ENCODE results near the gene FGD6.
"Not testable (repeated sequence)": the region's sequence is repeated elsewhere in the genome, so short reads cannot be mapped to it uniquely, and the experiment has no call there.

Gene FGD6

DNA sequence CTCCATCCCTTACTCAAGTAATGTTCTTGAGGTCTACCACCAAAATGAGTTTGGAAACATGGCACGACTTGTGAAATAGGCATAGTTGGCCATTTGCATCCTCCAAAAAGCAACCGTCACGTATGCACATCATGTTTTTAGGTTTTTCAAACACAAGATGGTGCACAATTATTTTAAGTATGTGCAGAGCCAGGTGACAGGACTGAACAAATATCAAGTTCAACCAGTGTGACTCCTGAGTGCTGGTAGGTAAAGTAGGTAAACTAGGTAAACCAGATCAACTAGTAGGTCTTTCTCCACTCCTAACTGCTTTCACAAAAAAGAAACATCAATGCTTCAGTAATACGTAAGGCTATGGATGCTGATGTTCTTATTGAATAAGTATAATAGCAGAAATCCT lies 39.1 kb downstream of the FGD6 start:
- no peak for DNase-seq (ENCODE audit: low spot score)

DNA sequence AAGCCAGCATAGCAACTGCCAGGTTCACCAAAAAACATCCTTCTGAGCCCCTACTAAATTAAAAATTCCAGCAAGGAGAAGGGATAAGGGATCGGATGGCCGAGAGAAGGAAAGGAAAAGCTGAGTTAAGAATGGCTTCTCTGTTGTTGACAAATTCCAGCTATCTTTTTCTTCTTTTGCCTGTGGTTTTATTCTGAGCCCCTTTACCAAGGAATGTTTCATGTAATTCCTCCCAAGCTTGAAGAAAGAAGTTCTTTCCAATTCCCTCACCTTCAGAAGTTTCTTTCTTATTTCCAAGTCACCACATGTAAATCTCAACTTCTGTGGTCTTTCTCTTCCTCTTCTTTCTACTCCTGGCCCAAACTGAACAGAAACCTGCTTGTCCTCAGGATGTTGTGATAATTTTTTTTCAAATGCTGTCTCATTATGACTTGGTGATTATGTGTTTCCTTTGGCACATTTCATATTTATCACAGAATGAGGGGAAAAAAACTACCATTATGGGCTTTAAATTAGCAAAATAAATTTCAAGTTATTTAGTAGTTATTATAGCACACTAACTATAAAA lies 40.0 kb downstream of the FGD6 start:
- no peak for DNase-seq (ENCODE audit: low spot score)

DNA sequence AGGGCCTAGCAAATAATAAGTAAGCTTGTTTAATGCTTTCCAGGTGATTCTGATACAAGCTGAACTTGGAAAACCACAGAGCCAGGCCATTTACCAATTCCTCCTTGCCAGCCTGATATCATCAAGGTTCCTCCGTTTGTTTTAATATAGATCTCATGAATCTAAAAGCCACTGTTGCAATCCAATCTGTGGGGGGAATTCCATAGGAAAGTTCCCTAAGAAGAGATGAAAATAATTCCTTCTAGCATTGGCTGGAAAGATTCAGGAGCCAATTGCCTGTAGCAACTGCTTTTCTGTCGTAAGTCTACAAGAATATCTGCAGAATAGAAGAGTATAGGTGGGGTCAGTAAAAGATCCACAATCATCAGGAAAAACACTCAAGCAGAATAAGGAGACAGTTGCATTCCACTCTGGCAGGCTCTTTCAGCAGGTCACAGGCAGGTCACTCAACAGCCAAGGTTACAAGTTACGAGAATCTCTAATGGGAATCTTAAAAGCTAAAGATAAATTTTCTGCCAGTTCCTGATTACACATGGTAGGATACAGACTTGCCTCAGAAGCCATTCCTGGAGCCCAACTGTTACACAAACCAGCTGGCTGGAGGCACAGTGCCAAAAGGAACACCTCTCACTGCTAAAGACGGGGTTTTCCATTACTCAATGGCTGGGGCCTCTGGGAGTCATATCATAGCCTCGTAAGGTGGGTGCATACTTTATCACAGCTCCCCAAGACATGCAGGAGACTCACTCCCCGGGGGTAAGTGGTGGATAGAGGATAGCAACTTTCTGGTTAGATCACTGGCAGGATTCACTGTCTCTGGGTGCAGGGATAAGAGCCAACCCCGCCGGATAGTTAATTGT lies 43.6 kb downstream of the FGD6 start:
- no peak for DNase-seq (ENCODE audit: low spot score)

DNA sequence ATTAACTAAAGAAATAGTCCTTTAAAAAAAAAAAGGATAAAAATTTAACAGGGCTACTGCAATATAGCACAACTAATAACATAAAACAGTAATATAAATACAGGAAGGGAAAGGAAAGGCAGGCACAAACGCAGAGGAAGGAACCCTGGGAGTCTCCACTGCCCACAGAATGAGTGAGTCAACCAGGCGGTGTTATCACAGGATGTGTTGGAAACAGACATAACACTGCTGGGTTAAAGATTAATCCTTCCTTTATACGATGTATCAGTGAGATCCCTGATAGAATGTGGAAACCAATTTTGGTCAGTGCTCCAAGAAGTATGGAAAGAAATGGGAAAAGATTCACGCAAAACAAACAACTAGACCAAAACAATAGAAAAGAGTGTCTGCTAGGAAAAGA lies 47.9 kb downstream of the FGD6 start:
- DNase-seq (ENCODE audit: low spot score), result no peak

DNA sequence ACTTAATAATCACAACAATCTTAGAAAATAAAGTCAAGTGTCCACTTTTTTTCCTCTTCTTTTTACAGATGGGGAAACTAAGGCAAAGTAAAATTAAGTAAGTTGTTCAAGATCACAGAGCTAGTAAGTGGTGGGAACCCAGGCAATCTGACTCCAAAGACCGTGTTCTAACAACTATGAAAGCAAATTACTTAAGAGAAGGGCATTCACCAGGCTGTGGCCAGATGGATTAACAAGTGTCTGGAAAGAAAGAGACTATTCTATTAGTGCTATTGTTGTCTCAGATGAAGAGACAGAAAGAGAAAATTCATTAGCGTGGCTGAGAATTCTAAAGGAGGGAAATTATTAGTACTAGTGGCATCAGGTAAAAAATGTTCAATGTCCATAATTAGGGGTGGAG lies 48.5 kb downstream of the FGD6 start:
- no peak for DNase-seq (ENCODE audit: low spot score)

DNA sequence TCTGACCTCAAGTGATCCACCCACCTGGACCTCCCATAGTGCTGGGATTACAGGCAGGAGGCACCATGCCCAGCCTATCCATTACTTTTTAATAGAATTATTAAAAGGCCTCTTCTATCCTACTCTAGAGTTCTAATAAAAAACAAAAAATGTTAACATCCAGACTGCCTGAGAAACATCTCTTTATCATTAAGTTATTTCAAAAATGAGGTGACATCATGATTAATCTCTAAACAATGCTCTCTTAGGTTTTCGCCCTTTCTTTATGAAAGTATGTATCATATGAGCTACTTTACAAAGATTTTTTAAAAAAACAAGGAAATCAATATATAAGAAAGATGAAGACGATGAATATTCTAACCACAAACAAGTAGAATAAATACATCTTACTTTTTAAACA lies 52.6 kb downstream of the FGD6 start:
- no peak for DNase-seq (ENCODE audit: low spot score)

DNA sequence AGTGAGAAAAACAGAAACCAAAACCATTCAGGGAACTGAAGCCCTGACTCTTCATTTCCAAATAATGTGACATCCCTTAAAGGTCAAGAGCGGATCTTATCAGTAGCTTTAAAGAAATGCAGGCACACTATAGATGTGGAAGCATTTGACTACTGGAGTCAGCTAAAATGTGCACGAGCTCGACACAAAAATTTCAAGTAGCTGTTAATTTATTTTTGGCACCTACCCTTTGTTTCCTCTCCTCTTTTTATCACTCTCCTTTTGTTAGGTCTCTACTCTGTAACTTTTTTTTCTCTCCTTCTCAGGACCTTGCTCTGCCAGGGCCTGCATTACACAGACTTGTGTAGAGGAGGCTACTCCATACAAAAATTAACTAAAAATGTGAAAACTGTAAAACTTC lies 58.3 kb downstream of the FGD6 start:
- DNase-seq (ENCODE audit: low spot score), result no peak

DNA sequence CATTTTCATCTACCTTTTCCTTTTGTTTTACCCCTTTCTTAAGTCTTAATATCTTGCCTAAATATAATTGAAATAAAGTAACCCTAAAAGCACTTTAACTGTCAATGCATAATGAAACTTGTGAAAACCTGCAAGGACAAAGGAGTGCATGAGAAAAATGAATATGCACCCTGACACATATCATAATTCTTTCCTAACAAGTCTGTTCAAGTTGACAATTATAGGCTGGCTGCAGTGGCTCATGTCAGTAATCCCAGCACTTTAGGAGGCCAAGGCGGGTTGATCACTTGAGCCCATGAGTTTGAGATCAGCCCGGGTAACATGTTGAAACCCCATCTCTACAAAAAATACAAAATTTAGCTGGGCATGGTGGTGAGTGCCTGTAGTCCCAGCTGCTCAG lies 65.4 kb downstream of the FGD6 start:
- DNase-seq (ENCODE audit: low spot score), result no peak

DNA sequence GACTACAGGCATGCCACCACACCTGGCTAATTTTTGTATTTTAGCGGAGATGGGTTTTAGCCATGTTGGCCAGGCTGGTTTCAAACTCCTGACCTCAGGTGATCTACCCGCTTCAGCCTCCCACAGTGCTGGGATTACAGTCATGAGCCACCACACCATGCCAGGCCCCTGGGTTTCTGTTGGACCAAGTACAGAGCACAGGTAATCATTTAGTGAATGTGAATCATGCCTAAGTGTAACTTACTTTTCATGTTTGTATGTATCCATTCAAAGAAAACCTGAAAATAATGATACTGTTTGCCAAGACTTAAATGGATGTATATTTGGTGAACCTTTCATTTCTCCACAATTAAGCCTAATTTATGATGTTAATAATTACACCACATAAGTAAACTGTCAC lies 65.9 kb downstream of the FGD6 start:
- DNase-seq (ENCODE audit: low spot score), result no peak

DNA sequence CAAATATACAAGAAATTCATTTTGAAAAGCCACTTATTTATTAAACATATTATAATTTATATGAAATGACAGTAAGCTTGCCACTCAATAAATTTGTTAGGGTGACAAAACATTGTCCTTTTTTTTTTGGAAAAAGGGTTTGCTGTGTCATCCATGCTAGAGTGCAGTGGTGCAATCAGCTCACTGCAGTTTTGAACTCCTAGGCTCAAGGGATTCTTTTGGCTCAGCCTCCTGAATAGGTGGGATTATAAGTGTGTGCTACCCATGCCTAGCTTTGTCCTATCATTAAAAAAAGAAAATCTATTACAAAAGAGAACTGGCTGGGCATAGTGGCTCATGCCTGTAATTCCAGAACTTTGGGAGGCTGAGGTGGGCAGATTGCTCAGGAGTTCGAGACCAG lies 66.8 kb downstream of the FGD6 start:
- no peak for DNase-seq (ENCODE audit: low spot score)

DNA sequence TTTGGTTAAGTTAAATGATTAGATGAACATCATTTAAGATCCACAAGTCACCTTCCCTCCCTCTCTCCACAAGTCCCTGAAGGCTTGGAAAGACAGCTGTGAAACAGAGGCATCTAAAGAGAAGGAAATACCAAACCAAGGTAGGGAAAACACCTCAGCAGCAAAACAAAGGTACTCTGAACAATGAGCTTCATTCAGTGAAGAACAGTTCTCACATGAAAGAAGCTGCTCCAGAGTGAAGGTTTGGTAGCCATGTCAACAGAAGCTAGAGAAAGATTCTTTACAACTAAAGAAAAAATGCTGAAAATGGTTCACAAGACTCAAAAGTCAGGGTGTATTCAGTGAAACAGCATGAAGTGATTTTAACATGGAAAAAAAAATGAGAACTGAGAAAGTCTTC lies 69.4 kb downstream of the FGD6 start:
- no peak for DNase-seq (ENCODE audit: low spot score)

DNA sequence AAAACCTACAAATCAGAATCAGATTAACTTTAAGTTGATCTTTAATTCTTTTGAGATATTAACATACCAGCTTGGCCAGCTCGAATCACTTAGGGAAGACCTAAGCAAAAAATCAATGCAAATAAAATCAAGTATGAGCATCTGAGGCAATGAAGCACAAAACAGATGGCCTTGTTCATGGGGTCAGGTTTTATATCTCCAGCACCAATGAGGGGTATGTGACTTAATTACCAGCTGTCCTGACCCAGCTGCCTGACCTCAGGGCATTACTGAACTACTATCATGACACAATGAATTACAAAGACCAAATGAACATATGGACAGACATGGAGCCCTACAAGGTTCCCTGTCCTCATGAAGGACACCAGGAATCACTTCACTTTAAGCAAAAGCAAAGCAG lies 70.5 kb downstream of the FGD6 start:
- DNase-seq (ENCODE audit: low spot score), result no peak

DNA sequence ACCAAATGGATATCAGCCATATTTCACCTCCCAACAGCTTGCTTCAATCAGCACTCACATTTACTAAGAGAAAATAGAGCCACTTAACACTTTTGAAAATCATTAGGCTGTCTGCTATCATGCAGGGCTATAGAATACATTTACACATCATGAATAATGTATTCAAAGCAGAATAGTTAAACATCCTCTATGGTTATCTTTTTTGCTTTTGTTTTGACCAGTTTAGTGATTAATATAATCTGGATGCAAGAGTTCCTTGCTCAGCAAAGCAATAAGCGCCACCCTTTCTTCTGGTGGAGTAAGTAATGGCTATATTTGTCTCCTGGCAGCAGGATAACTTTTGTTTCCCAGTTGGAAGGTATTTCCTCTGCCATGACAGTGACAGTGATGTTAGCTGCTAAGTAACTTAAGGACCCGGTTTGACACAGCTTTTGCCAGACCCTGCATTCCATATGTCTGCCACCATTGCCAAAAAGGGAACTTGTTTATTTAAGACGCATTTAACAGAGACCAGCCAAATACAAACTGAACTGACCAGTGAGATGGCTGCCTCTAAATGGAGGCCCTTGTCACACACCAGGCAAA lies 73.6 kb downstream of the FGD6 start:
- no peak for DNase-seq (ENCODE audit: low spot score)

DNA sequence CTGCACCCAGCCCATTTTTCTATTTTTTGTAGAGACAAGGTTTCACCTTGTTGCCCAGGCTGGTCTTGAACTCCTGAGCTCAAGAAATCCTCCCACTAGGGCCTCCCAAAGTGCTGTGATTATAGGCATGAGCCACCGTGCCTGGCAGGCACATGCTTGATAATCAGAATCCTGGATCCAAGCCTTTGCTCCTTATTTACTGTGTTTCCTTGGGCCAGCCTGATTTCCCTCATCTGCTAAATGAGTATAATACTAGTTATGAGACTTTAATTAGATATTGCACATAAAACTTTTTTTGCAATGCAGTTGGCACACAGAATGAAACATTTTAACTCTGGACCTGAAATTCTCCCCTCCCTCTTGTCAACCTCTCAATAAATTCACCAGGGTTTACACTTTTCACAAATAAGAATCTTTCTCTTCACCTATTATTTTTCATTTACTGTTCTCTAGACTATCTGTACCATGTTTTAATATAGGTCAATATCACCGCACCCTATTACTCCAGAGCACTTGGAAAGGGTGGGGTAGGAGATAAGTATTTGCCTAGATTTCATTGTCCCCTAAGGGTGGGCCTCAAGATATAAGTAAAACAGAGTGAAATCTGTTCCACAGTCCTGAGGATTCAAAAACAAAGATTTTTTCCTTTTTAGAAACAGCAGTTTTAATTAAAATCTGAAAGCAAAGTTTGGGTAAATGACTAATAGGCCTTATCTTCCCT lies 74.7 kb downstream of the FGD6 start:
- DNase-seq (ENCODE audit: low spot score), result no peak

DNA sequence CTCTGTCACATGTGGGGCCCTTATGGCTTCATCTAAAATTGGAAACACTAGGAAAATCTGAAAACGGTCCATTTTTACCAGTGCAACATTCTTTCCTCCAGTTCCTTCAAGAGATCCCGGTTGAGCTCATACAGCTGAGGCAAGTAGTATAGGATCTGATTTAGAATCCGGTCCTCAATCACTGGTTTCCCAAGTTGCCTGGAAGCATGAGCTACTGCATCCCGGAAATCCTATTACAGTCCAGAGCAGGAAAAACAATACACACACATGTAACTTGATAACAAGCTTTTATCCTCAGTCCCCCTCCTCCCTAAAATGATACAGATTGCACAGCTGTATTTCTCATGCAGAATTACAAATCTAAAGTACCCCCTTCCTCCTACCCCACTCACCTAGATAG lies 76.0 kb downstream of the FGD6 start:
- no peak for DNase-seq (ENCODE audit: low spot score)

DNA sequence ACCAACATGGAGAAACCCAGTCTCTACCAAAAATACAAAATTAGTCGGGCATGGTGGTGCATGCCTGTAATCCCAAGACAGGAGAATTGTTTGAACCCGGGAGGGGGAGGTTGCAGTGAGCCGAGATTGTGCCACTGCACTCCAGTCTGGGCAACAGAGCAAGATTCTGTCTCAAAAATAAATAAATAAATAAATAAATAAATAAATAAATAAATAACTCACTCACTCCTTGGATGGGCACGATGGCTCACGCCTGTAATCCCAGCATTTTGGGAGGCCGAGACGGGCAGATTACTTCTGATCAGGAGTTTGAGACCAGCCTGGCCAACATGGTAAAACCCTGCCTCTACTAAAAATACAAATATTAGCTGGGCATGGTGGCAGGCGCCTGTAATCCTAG lies 79.2 kb downstream of the FGD6 start:
- DNase-seq (ENCODE audit: low spot score), result not testable (repeated sequence)

DNA sequence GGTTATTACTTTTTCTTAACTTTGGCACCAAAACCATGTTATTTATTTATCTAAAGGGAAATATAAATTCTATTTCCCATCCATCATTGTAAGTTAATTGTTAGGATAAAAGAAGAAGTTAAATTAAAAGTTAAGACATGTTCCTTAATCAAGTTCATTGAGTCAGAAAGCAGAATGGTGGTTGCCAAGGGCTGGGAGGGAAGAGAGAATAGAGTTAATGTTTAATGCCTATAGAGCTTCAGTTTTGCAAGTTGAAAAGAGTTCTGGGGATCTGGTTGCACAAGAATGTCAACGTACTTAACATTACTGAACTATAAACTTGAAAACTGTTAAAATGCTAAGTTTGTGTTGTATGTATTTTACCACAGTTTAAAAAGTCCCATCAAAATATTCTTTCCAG lies 80.7 kb downstream of the FGD6 start:
- DNase-seq (ENCODE audit: low spot score), result no peak

DNA sequence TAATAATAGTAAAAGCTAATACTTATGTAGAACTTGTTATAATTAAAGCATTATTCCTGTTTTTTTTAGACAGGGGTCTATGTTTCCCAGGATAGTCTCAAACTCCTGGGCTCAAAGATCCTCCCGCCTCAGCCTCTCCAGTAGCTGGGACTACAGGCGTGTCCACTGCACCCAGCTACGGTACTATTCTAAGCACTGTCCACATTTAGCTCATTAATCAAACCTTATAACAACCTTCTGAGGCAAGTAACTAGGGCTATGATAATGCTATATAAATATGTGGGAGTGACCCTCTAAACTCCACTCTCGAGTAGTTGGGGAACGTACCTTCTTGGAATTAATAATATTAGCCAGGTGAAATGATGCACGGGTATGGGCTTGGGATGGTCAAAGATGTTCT lies 83.2 kb downstream of the FGD6 start:
- no peak for DNase-seq (ENCODE audit: low spot score)

DNA sequence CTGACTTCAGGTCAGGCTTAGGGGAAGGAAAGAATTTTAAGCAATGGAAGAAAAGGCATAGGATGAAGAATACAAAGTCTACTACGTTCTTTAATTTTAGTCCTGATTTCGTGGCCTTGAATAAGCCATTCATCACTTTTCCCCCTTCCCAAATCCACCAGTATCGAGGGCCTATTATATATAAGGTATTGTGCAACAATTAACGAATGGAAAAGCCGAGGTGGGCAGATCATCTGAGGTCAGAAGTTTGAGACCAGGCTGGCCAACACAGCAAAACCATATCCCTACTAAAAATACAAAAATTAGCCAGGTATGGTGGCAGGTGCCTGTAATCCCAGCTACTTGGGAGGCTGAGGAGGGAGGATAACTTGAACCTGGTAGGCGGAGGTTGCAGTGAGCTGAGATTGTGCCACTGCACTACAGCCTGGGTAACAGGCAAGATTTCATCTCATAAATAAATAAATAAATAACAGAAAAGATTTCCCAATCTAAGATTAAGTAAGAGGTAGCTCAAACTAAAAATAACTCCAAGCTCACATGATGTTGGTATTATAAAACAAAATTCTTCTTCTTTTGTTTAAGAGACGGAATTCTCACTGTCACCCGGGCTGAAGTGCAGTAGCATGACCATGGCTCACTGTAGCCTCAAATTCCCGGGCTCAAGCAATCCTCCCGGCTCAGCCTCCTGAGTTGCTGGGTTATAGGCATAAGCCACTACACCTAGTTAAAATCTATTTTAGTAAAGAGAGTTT lies 85.5 kb downstream of the FGD6 start:
- DNase-seq (ENCODE audit: low spot score), result no peak

DNA sequence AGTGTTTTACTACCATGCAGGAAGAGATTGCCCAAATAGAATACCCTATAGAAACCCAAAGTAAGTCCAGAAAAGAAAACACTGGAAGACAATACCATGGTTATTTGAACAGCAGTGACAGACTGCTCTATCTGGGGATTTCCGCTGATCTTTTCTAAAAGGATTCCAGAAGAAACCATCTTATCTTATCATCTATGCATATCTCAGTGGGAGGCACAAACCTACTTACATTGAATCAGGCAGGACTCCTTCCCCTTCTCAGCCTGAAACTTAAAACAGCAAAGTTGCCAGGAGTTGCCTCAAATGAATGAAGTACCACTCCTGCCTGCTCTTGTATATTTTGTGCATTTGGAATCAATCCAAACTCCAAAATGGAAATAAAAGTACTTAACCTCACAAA lies 87.2 kb downstream of the FGD6 start:
- DNase-seq (ENCODE audit: low spot score), result no peak

DNA sequence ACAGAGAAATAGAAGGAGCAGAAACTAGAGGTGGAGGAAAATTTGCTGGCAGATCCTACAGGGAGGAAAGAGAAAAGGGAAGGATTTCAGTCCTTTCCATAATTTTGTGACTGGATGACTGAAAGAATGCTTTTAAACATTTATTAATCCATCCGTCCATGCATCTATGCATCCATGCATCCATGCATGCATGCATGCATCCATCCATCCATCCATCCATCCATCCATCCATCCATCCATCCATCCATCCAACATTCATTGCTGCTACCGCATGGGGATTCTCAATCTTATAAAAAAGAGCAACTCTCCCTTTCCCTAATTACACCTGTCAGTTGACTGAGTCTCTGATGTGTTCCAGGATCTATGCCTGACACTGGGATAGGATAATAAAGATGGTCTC lies 88.2 kb downstream of the FGD6 start:
- DNase-seq (ENCODE audit: low spot score), result no peak

DNA sequence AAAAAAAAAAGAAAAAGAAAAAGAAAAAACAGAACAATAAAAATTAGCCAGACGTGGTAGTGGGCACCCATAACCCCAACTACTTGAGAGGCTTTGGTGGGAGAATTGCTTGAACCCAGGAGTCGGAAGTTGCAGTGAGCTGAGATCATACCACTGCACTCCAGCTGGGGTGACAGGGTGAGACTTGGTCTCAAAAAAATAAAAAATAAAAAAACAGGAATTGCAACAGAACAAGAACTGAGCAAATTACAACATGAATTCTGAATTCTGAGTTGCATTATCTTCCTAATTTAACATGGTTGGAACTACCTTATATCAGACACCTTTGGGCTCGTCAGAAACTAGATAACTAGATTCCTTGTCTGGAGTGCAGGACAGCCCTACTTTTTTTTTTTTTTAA lies 90.5 kb downstream of the FGD6 start:
- no peak for DNase-seq (ENCODE audit: low spot score)

Data from germinal center (tissue), 1 donor.